HG03460 (cell line): Measurements from ENCODE around the gene MAB21L2.

ENCODE experiments used
- ATAC-seq: cut with Tn5 transposase; IDR thresholded peaks from one replicate; pipeline ENCODE4 v1.9.1; 2021; ENCODE audit not compliant: unreplicated experiment

The MAB21L2 gene

DNA sequence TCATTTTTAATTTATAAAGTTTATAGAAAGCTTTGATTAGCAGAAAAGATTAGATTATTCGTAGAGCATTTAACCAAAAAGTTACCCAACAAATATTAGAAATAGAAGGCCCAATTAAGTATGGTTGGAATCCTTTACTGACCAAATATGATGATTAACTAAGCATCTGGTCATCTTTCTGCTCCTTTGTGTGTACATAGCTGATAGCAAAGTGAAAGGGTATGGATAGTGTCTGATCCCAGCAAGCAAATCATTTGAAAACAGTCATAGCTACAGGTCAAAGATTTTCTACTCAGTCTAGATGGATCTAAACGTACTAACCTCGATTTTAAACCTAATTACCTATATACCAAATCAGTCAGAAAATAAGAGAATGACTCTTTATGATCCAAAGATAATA is 7.3 kb upstream of the MAB21L2 start:
- no peak for ATAC-seq

DNA sequence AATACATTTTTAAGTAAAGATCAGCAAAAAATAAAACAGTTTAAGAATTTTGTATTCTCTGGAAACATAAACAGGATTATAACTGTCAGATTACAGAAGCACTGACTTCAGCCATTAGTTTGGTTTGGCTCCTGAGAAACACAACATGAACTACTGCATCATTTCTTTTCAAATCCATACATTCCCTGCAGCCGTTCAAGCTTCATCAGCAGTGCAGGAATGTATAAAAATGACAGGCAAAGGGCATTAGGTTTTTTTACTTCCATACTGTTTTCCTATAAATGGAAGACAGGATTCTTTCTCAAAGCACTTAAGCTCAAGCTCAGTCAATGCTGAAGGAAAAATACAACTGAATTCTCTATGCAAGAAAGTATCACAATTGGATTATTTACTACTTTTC is 4.2 kb upstream of the MAB21L2 start:
- ATAC-seq, result no peak

DNA sequence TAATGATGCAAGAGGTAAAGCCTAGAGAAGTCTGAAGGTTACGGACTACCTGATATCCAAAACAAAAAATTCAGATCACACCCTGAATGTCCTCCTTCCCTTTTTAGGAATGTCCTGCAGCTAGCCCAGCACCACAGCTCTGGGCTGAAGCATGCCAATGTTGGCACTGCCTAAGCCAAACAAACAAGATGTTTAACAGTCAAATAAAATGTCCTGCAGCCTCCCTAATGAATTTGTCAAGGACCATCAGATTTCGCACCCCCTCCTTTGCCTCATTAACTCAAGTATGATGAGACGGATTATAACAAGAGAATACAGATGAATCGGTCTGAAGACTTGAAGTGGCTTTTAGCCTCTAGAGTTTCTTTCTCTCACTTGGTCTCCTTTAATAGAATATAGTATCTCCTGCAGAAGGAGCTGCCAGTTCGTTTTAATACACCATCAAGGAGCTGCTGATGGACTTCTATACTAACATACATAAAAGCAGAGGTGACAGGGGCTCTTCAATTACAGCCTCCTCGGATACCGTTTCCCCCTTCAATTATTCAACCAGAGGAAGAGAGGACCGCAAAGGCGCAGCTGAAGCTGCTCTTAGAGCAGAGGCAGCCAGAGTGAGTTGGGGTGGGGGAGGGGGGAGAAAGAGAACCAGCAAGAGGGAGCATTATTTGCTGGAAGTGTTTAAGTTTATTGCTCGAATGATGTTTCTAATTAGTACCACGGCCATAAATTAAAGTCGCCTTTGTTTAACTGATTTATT is 3.0 kb upstream of the MAB21L2 start:
- ATAC-seq, result no peak

DNA sequence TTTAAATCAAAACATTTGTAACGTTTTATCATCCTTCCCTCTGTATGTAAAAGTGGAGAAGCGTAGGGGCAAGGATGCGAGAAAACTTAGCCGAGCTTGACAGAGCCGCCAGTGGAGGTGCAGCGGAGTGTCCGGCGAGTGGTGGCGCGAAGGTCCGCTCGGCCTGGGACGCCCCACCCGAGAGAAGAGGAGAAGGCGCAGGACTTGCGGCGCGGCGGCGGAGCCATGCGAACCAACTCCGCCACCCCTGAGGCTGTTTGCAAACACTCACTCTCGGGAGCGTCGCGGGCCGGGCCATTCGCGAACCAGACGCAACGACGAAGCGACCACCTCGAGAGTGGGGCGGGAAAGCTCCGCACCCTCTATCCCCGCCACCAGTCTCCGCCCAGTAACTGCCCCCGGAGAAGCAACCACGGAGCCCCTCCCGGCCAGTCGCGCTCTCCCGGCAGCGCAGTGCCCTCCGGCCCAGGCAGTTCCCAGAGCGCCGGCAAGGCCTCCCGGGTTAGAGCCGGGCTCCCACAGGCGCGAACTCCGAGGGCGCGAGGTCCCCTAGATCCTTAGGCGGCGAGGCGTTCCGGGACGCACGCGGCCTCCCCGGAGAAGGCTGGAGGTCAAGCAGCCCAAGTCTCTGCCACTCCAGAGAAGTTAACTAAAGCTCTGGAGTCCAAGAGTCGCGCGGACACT is 2.3 kb upstream of the MAB21L2 start:
- no peak for ATAC-seq

DNA sequence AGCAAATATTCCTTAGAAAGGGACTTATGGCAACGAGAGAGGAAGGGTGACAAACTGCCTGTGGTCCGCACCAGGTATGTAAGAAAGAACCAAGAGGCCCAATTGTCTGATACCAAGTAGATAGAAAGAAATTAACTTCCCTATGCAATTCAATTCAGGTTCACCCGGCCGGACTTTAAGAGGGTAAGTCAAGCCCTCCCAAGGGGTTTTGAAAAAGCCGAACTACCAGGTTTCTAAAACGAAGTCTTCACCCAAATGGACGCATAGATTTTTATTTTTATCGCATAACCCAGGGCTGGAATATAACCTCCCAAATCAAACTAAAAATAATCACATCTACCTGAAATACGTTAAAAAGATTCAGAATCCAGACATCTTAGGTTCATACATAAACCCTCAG is 1.6 kb upstream of the MAB21L2 start:
- ATAC-seq, result no peak

DNA sequence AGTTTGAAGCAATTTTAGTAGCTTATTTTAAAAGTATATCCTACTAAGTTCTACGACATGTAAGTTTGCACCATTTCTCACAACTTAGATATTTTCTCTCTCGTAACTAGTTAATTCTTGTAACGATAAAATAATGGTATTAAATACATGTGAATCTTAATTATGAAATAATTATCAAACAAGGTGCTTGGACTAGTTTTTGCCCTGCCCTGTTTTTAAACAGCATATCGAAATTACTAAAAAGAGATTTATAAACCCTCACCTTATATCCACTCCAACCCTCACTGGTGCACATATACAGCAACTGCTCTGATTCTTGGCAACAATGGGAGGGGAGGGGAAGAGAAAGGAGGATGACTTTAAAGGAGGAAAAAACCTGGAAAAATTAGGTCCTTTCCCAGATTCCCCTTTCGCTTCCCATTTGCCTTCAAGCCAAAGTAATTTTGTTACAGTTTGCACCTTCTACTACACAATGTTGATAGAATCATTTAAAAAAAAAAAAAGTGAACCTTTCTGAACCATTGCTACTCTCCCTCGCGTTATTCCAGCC is 820 bp upstream of the MAB21L2 start:
- ATAC-seq, result no peak

DNA sequence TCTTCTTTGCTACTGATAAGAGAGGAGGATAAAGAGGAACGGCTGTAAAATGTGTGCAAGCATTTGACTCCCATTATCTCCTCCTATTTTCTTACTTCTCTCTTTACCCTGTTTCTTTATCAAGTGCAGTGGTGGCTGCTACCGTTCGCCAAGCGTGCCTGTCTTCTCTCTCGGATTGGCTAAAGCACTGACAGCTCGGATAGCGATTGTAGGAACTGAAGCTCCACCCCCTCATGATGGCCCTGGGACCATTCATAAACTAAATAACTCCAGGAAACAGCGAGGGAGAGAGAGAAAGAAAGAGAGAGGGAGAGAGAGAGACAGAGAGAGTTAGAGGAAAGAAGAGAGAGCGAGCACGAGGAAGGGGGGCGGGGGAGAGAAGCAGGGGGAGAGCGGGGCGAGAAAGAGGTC is 305 bp upstream of the MAB21L2 start:
- no peak for ATAC-seq

DNA sequence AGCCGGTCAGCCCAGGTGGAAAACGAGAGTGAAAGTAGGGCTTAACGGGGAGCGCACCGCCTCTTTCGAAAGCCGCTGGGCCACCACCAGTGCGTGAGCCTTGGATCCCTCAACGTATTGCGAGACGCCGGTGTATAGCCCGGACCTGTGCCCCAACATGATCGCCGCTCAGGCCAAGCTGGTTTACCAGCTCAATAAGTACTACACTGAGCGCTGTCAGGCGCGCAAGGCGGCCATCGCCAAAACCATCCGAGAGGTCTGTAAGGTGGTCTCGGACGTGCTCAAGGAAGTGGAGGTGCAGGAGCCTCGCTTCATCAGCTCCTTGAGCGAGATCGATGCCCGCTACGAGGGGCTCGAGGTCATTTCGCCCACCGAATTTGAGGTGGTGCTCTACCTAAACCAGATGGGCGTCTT is 929 bp downstream of the MAB21L2 start:
- no peak for ATAC-seq

DNA sequence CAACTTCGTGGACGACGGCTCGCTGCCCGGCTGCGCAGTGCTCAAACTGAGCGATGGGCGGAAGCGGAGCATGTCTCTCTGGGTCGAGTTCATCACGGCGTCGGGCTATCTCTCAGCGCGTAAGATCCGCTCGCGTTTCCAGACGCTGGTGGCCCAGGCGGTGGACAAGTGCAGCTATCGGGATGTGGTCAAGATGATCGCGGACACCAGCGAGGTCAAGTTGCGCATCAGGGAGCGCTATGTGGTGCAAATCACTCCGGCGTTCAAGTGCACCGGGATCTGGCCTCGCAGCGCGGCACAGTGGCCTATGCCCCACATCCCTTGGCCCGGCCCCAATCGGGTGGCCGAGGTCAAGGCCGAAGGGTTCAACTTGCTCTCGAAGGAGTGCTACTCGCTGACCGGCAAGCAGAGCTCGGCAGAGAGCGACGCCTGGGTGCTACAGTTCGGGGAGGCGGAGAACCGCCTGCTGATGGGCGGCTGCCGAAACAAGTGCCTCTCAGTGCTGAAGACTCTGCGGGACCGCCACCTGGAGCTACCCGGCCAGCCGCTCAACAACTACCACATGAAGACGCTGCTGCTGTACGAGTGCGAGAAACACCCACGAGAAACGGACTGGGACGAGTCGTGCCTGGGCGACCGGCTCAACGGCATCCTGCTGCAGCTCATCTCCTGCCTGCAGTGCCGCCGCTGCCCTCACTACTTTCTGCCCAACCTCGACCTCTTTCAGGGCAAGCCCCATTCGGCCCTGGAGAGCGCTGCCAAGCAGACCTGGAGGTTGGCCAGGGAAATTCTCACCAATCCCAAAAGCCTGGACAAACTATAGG is 1.5 kb downstream of the MAB21L2 start:
- ATAC-seq, result no peak

DNA sequence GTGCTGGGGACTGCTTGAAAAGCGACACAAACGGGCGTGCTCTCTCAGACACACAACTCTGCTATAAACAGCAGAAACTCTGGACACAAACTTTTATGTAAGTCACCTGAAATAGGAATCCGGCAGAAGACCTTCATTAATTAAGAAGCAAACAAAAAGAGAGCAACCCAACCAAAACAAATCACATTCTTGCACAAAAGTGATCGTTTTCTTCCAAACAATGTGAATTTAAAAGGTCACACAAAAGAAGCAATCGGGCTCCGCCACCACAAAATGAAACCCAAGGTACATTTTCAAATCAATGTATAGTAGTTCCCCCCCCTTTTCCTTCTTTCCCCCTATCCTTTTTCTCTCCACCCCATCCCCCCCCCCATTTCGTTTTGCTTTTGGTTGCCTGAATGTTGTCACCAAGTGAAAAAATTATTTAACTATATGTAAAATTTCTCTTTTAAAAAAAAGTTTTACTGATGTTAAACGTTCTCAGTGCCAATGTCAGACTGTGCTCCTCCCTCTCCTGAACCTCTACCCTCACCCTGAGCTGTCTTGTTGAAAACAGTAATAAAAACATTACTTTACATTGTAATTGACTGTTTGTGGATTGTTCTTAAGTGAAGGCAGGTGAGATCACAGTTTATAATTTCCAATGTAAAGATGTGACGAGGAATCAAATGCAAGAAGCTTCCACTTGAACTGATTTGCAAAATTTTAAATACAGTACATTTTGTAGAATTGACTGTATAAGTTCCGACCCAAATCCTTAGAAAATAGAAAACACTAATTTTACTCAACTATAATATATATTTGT is 2.4 kb downstream of the MAB21L2 start:
- no peak for ATAC-seq

DNA sequence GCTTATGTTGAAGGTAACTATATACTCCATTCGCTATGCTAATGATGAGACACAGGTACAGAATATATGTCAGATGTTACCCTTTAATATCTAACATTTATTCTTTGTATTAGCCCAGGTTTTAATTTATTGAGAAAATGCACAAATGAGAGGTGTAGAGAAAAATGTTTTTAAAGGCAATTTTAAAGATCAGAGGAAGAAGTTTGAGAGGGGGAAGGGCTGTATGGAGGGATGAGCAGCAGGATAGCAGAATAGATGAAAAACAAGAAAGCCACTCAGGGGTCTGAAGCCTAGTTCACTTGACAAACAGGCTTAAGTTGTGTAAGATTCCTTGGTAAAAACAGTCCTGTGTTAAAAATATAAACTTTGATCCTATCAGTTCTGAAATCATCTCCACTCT is 3.7 kb downstream of the MAB21L2 start:
- no peak for ATAC-seq

DNA sequence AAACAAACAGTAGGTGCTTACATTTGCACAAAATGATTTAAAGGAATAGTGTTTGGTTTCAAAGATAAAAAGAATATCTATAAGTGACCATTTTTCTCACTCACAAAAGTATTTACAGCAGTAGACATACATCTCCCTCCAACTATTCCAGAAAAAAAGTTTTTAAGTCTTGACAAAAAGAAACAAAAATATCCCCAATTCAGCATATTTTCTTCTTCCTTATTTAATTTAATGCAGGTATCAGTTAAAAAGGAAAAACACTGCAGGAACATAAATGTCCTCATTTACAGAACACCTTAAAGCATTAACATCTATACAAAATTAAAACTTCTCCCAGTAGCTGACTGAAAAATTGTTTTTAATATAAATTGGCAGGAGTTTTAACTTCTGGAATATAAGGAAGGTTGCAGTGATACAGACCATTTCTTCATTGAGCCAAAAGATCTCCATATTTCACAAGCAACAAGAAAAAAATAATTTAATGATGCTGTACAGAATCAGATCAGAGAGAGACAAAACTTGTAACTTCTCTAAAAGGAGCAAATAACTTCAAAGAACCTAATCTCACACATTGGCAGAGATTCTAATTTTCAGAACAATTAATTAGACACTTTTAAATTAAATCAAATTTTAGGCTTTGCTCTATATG is 4.3 kb downstream of the MAB21L2 start:
- no peak for ATAC-seq

DNA sequence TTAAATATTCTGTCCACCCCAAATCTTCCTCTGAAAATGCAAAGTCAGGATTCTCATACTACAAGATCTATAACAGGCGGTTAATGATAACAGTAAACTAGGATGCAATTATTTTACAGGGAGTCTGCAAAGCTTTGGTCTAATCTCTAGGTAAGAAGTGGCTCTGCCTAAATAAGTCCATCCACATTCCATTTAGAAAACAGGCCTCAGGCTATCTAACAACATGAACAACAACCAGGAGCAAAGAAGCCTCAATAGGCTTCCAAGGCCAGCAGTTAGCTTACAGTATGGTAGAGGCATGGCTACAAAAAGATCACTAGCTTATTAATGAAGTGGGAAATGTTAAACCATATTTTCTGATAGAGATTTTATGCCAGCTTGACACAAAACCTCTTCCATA is 6.4 kb downstream of the MAB21L2 start:
- ATAC-seq, result no peak

DNA sequence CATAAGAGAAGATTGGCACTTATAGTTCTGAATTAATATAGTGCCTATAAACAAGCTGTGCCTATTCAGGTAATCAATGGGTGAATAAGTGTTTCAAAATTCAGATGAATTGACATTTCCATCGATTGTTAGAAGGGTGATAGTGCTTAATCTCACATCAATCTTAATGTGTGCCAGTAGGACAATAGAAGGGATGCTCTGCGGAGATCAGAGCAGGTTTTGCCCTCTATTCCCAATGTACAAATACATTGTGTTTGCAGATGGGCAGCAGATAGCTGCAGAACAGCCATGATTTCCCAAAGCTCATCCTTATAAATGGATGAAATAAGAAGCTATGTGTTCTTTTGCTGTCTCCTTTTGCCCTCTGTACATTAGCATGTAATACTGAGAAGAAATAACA is 7.2 kb downstream of the MAB21L2 start:
- ATAC-seq, result no peak

DNA sequence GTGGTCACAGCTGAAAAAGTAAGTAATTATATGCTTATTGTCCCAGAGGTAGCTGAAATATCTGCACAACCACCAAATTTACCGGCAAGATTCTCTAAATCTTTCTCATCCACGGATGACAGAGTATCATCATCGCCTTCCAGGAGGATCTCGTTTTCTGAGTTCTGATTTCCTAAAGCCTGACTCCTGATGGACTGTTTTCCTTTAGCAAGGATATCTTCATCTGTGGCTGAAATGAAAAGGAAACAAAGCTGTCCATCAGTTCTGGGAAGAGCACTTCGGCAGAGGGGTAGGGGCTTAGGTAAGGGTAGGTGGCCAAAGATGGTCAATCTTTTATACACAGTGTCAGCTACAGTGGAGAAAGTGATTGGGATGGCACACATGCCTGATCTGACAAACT is 8.7 kb downstream of the MAB21L2 start:
- no peak for ATAC-seq

DNA sequence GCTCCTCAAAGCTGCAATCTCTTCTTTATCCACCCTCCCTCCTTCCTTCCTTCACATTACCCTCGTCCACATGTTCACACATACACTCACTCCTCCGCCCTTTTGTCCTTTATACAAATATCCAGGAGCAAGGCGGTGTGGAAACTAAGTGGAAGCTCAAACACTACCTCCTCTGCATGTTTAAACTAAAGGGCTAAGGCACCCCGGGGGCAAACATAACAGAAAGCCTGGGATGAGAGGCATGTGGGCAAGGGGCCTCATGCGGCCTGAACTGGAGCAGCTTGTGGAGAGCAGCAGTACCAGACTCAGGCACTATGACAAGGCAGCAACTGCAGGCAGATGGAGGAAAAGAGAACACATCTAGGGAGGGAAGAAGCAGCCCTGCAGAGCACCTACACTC is 9.5 kb downstream of the MAB21L2 start:
- ATAC-seq, result no peak

DNA sequence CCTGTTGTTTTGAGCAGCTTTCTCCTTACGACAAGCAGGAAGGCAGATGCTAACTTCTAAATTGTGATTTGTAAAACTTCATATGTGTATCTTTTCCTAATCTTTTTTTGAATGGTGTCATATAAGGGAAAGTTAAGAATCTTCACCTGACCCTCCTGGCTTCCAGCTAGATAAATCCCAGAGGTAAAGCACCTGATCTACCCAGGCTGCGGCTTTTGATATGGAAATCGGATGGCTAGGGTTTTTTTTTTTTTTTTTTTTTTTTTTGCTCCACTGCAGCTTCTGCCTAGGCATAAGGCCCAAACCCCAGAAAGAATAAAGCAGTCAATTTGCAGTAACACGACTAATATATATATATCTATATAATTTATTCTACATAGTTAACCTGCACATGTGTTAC is 10.0 kb downstream of the MAB21L2 start:
- ATAC-seq, result no peak

DNA sequence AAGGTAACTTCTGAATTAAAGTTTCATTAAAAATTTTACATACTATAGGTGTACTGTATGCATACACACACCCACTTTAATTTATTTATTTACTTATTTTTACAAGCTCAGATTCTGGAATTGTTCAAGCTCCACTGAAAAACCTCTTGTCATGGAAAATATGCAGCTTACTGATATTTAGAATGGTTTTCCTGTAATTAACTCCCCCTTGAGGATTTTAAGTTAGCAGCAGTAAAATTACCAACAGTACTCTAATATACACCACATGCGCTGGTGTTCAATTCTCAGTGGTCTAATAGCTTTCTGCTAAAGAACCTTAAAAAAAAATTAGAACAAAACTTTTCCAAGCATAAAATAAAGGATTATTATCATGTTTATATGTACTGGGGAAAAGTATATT is 12.0 kb downstream of the MAB21L2 start:
- no peak for ATAC-seq

DNA sequence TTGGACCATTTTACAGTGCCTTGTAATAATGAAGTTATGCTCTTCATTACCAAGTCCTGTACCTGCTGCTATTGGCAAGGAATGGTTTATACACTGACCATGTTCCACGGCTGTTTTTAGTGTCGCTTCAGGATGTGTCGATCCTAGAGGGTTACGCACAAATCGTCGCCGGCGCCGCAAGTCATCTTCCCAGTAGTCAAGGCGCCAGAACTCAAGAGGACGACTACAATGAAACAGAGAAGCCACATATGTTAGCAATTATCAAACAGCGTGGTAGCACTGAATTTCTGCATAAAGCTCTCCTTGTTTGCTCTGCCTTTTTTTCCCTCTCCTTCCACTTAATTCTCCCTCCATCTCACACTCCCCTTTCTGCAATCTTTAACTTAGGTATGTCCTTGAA is 17.0 kb downstream of the MAB21L2 start:
- no peak for ATAC-seq

DNA sequence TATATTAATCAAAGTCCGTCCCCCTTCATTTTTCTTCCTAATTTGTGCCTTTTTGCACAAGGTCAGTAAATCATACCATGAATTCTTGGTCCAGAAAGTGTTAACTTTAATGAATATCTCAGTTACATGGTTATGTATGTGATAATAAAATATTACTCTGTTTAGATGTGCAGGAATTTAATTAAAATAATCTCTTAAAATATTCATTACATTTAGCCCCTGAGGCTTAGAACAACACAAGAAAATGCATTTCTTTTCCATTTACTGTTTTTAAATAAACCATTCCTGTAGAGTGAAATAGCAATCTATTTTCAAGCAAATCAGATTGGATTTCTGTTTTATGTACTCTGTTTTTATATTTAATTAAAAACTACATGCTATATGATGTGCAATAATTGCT is 17.6 kb downstream of the MAB21L2 start:
- ATAC-seq, result no peak
